ENCODE results near the gene TBCK.
"Not testable (repeated sequence)": the region's sequence is repeated elsewhere in the genome, so short reads cannot be mapped to it uniquely, and the experiment has no call there.

Gene TBCK

DNA sequence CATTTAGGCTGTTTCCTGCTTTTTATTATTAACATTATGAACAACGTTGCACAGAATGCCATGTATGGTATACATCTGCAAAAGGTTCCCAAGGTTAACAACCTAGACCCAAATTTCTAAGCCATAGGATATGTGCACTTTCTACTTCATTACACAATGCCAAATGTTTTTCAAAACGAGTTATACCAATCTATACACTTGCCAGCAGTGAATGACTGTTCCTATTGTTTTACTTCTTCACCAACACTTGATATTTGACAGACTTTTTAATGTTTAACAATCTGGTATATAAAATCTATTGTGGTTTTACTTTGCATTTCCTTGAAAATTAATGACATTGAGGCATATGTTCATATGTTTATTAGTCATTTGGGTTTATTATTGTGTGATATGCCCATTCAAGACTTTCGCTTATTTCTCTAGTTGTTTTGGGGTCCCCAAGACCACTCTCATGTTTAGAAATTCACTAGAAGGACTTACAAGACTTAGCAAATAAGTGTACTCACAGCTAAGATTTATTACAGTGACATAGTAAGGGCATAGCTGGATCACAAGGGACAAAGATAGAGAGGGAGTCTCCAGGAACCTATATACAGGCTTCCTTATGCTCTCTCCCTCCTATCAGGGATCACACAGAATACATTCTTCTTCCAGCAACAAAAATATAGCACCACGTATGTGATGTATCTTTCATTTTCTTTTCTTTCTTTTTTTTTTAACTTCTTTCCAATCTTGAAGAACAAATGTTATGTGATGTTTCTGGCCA, 62.5 kb downstream of the TBCK start:
- DNase-seq (ENCODE audit: low read depth), result no peak
- no peak overlapping the region for H3K4me3 ChIP-seq (ENCODE audit: low read depth, low read length)

DNA sequence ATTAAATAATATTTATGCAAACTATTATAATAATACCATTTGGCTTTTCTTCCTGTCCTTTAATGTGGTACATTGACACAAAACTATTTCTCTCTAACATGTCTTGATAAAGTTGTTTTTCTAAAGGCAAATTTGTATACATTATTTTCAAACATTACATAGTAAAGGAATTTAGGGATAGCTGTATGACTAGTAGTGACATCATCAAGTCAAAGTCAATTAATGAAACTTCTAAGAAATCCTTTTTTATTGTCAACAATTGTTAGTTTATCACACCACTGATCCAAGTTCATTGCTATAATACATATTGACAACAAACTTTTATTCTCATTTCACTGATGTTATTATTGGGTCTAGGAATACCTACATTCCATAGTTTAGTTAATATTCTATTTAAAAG, 68.4 kb downstream of the TBCK start:
- no peak overlapping the region for H3K4me3 ChIP-seq (ENCODE audit: low read depth, low read length)
- DNase-seq (ENCODE audit: low read depth), result no peak

DNA sequence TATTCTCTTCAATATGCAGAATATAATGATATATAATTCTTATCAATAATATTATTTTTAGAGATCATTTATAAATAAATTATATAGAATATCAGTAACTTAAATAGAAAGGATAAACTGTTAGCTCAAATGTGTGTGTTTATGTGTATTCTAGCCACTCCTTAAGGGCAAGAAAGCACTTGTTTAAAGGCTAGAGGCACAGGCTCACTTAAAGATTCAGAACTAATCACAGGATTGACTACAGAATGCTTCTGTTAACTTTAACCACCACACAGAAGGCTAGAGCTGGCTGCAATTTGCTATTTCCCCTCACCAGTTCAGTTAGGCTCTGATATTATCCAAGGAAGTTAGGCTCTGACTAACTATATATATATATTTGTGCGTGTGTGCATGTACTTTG, 69.6 kb downstream of the TBCK start:
- DNase-seq (ENCODE audit: low read depth), result no peak

DNA sequence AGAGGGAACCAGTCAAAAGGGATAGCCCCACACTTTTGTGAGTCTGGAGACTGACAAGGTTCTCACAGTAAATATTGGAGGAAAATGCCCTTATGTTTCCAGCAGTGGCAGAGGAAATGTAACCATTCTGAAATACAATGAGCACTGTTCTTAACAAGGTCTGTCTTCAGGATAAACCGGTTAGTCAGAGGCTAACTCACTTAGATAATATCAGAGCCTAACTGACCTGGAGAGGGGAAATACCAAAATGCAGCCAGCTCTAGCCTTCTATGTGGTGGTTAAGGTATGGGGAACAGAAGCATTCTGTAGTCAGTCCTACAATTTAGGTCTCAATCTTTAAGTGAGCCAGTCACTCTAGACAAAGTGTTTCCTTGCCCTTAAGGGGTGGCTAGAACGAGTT, 70.8 kb downstream of the TBCK start:
- H3K4me3 ChIP-seq (ENCODE audit: low read depth, low read length), result no peak overlapping the region
- DNase-seq (ENCODE audit: low read depth), result no peak

More for the DNA sequence above, 69.6 kb downstream of the TBCK start:
- H3K4me3 ChIP-seq (ENCODE audit: low read depth, low read length), result no peak overlapping the region

DNA sequence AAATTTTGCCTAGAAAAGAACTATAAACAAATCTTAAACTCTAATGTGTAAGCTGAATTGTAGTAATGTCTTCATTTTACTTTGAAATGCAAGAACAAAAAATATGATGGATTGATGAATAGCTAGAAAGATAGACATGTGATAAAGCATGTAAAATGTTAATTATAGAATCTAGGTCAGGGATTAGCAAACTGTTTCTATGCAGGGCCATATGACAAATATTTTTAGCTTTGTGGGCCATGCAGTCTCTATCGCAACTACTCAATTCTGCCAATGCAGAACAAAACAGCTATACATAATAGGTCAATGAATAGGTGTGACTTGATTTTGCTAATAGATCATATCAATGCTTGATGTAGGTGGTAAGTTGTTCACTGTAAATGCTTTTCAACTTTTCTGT, 75.3 kb downstream of the TBCK start:
- H3K4me3 ChIP-seq (ENCODE audit: low read depth, low read length), result no peak overlapping the region
- no peak for DNase-seq (ENCODE audit: low read depth)

DNA sequence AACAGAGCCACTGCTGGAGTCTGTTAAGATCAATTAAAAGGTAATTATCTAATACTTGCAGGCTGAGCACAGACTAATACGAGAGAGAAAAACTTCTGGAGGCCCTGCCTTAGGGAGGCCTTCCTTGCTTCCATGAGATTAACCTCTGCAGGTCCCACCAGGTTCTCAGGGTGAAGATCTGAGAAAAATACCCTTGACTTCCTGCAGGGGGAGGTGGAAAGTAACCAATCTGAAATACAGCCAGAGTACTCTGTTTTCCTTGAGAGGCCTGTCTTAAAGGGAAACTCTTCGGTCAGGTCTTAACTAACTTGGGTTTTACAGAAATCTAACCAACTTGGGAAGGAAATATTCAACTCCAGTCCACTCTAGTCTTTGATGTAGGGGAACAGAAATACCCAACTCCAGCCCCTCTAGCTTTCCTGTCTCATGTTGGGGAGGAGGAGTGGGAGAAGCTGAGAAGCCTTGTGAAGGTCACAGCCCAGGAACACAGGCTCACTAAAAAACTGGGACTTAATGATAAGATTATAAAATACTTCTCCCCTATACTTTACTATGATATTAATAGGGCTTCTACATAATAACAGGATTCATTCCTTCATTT, 77.1 kb downstream of the TBCK start:
- H3K4me3 ChIP-seq (ENCODE audit: low read depth, low read length), result no peak overlapping the region
- no peak for DNase-seq (ENCODE audit: low read depth)

DNA sequence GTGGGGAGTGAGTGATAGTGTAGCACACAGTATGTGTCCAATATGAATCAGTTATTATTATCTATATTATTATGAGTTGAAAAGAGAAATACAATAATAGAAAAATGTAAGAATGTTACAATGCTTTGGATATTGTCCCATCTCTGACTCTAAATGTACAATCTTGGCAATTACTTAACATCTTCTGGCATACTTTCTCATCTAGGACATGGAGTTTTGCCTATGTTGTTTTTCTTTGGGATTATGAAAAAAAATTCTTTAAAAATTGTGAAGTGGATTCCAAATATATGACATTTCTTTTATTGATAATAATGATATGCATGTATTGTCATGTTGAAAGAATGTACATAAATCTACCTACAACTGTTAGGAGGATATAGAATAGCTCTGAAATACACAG, 84.1 kb downstream of the TBCK start:
- no peak for DNase-seq (ENCODE audit: low read depth)
- H3K4me3 ChIP-seq (ENCODE audit: low read depth, low read length), result no peak overlapping the region

DNA sequence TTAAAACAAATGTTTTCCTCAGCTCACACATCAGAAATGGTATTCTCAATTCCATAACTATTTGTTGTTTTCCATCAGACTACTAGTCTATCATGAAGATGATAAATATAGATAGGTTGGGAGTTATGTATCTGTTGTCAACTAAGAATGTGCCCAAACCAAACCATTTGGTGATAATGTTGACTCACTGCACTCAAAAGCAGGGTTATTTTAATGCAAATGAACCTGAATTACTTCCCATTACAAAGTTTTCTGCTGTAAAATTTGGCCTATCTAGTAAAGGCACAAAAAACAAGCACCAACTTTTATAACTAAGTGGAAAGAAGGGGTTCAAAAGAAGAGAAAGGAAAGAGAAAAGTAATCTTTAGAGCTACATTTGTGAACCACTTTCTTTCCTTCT, 93.5 kb downstream of the TBCK start:
- no peak for DNase-seq (ENCODE audit: low read depth)
- H3K4me3 ChIP-seq (ENCODE audit: low read depth, low read length), result no peak overlapping the region

DNA sequence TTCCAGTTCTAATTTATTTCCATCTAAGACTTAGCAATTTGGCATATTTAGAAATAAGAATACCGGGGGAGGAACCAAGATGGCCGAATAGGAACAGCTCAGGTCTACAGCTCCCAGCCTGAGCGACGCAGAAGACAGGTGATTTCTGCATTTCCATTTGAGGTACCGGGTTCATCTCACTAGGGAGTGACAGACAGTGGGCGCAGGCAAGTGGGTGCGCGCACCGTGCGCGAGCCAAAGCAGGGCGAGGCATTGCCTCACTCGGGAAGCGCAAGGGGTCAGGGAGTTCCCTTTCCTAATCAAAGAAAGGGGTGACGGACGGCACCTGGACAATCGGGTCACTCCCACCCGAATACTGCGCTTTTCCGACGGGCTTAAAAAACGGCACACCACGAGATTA, 102.7 kb downstream of the TBCK start:
- H3K4me3 ChIP-seq (ENCODE audit: low read depth, low read length); DNase-seq (ENCODE audit: low read depth): not testable (repeated sequence)

DNA sequence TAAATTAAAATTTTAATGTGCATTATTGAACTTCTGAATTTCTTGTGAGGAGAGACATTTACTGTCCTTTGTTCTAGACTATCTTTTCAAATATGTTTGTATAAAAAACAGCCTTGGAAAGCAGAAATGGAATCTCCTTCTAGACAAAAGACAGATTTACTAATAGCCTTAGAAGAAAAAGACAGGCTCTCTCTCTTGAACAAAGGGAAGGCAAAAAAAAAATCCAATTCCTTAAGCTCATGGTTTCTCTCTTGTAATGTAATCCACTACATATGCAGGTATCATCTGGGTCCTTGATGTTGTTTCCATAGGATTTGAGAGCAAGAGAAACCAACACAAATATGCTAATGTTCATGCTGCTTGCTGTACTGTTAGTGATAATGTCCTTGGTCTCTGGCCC, 106.0 kb downstream of the TBCK start:
- no peak overlapping the region for H3K4me3 ChIP-seq (ENCODE audit: low read depth, low read length)
- DNase-seq (ENCODE audit: low read depth), result no peak

DNA sequence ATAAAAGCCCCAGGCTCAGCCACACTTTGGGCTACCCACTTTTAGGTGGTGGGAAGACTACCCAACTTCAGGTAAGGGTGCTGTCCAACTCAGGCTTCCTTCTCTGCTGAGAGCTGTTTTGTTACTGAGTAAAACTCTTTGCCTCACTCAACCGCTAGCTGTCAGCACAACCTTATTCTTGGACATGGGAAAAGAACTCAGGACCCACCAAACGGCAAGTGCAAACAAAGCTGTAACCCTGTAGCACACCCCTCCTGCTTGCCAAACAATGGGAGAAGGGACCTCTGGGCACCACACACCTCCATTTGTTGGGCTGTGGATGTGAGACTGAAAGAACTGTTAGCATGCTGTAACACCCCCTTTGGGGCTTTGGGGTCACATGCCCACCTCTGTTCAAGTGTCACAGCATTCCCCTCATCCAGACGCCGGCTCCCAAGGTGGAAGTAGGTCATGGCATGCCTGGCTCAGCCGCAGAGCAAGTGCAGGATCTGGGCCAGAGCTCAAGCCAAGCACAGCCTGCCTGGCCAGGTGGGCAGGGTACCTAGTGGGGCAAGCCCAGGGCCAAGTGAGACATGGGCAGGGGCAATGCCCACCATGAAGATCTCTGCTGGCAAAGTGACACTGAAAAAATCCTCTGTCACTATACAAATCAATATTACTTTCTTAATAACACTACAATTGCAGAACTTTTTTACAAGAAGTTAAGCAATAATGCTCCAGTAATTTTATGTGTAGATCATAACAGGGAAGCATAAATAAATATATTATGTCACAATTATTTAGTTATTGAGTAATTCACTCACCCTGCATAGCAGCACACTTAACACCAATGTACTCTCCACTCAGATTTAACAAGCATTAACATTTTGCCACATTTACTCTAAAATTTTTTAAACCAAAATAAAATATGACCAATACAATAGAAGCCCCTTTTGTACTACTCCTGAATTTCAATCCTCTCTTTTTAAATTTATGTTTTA, 107.2 kb downstream of the TBCK start:
- no peak for DNase-seq (ENCODE audit: low read depth)
- H3K4me3 ChIP-seq (ENCODE audit: low read depth, low read length), result no peak overlapping the region

DNA sequence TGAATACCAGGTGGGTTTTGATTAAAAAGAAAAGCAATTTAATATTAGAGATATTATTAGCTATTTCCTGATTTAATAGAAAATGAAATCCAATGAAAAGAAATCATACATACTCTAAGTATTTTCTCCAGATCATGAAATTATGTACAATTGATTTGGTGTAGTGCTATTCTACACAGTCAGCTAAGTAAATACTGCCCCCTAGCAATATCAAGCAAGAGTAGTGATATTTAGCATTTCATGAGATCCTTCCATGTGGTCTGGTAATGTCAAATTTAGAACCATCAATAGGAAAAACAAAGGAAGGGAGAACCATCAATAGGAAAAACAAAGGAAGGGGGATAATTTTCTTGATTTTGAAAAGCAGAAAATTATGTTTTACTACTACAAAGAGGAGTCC, 114.6 kb downstream of the TBCK start:
- H3K4me3 ChIP-seq (ENCODE audit: low read depth, low read length), result no peak overlapping the region
- DNase-seq (ENCODE audit: low read depth), result no peak

DNA sequence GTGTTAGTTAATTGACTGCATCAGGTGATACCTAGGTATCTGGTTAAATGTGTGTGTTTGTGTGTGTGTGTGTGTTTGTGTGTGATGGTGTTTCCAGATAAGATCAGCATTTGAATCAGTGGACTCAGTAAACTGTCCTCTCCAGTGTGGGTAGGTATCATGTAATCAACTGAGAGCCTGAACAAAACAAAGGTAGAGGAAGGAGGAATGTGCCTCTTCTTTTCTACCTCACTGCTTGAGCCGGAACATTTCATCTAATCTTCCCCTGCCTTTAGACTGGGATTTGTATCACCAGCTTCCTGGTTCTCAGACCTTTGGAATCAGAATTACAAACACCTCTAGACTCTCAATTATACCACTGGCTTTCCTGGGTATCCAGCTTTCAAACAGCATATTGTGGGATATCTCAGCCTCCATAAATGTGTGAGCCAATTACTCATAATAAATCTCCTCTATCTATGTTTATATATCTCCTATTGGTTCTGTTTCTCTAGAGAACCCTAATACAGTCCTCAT, 120.5 kb downstream of the TBCK start:
- no peak for DNase-seq (ENCODE audit: low read depth)
- H3K4me3 ChIP-seq (ENCODE audit: low read depth, low read length), result no peak overlapping the region

DNA sequence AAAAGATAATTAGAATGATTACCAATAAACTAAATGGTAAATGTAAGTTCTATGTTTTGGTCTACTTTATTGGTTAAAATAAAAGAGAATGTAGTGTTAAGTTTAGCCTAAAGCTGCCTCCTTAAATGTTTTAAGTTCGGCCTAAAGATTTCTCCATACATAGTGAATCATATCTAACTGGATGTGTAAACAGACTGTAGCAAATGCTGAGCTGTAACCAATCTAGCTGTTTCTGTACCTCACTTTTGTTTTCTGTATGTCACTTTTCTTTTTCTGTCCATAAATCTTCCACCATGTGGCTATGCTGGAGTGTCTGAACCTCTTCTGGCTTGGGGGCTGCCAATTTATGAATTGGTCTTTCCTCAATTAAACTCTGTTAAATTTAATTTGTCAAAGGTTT, 121.2 kb downstream of the TBCK start:
- no peak overlapping the region for H3K4me3 ChIP-seq (ENCODE audit: low read depth, low read length)
- no peak for DNase-seq (ENCODE audit: low read depth)

DNA sequence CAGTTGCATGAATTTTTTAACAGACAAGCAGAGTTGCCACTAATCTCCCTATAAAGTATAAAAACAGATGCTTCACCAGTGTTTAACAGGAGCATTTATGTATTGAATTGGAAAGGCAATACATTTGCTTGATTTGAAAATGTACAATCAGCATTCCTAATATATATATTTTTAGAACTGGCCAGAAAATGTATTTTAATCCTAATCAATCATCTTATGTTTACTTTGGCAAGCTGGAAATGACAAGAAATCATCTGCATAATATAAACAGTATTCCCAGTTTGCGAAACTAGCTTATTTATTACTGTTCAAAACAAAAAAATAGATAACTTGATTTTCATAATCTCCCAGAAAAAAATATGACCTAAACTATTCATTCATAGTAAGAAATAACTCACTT, 123.9 kb downstream of the TBCK start:
- no peak overlapping the region for H3K4me3 ChIP-seq (ENCODE audit: low read depth, low read length)
- no peak for DNase-seq (ENCODE audit: low read depth)

DNA sequence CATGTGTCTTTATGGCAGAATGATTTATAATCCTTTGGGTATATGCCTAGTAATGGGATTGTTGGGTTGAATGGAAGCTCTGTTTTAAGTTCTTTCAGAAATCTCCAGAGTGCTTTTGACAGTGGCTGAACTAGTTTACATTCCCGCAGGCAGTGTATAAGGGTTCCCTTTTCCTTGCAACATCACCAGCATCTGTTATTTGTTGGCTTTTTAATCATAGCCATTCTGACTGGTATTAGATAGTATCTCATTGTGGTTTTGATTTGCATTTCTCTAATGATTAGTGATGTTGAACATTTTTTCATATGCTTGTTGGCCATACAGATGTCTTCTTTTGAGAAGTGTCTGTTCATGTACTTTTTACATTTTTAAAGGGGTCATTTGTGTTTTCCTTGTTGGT, 129.8 kb downstream of the TBCK start:
- H3K4me3 ChIP-seq (ENCODE audit: low read depth, low read length), result no peak overlapping the region
- no peak for DNase-seq (ENCODE audit: low read depth)

DNA sequence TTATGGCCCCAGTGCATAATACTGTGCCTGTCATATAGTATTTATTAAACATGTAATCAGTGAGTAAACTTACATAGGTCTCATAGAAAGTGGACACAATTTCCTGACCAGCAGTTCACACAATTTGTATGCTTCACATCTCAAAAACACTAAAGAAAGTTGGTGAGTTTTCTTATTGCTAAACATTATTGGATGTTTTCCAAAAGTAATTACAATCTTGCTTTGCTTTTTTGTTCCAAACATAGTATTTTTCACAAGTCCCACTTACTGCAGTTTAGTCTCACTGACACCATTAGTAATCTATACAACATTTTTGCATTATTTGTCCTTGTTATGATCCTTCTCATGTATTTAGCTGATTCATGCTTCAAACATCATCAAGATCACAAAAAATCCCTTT, 132.5 kb downstream of the TBCK start:
- DNase-seq (ENCODE audit: low read depth), result no peak
- H3K4me3 ChIP-seq (ENCODE audit: low read depth, low read length), result no peak overlapping the region

DNA sequence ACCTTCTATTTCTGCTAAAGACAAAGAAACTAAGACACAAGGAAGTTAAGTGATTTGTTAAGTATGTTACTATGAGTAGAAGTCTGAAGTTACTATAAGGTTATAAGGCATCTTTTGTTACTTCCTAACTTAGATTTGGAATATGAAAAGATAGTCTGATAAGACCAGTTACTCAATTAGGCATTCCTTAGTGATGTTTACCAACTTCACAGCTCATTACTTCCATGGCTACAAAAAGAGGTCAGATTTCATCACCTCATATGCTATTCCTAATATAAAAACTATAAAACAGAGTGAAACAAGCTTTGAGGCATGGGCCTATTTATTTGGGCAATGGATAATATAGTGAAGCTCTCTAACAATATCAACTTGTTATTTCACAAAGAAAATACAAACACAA, 143.1 kb downstream of the TBCK start:
- DNase-seq (ENCODE audit: low read depth), result no peak

DNA sequence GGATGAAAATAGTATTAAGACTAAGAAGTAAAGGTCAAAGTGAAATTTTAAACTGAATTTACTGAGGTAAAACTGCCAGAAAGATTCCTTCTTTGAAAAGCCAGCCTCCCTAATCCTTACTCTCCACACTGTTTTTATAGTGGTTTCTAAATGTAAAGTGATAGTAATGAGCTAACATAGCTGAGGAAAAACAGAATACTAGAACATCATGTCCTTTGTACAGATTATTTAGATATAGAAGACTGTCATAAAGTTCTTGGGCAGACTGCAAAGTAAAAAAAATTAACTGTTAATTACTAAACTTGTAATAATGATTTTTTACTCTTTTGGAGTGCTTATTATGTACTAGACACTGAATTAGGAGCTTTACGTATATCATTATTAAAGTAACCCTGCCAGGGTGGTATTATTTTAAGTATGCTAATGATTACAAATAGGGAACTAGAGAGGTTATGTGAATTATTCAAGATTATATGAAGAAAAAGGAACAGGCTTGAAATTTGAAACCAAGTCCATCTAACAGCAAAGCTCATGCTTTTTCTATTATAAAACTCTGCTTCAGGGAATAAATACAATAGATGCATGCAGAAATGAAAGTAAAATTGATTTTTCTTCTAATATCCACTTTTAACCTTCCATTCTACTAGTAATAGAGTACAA, 150.5 kb downstream of the TBCK start:
- no peak for DNase-seq (ENCODE audit: low read depth)
- H3K4me3 ChIP-seq (ENCODE audit: low read depth, low read length), result no peak overlapping the region

More for the DNA sequence above, 143.1 kb downstream of the TBCK start:
- no peak overlapping the region for H3K4me3 ChIP-seq (ENCODE audit: low read depth, low read length)

DNA sequence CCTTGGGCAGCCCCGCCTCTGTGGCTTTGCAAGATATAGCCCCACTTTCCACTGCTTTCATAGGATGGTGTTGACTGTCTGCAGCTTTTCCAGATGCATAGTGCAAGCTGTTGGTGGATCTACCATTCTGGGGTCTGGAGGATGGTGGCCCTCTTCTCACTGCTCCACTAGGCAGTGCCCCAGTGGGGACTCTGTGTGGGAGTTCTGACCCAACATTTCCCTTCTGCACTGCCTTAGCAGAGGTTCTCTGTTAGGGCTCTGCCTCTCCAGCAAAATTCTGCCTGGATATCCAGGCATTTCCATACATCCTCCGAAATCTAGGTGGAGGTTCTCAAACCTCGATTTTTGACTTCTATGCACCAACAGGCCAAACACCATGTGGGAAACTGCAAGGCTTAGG, 153.7 kb downstream of the TBCK start:
- H3K4me3 ChIP-seq (ENCODE audit: low read depth, low read length), result no peak overlapping the region
- DNase-seq (ENCODE audit: low read depth), result no peak
